ENCODE data around the gene STK11IP.
A peak's percentile ranks its signal among the peaks of the same experiment; 100 is the strongest.

STK11IP gene

DNA sequence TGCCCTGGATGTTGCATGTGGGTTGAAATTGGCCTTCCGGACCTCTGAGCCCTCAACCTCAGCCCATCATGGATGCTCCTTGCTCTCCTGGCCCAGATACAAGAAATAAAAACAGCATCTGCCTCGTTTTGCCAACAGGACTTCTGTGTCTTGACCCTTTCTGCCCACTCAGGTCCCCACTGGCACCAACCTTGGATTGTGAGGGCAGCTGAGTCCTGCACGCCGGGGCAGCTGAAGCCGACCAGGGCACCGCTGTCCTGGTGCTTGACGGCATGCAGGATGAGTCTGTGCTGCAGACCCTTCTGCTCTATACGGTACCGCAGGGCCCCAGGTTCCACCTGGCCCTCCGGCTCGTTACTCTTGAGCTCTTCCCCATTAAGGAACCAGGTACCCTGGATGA is 31.0 kb upstream of the STK11IP start:
- no peak for DNase-seq
- H3K27me3 ChIP-seq = no peaks in the 10 kb centered on the region
- peaks cover 46% of the 10 kb centered on the region for H3K36me3 ChIP-seq
- H3K4me1 ChIP-seq = peaks cover 7% of the 10 kb centered on the region
- TF ChIP-seq, protein P1, sequence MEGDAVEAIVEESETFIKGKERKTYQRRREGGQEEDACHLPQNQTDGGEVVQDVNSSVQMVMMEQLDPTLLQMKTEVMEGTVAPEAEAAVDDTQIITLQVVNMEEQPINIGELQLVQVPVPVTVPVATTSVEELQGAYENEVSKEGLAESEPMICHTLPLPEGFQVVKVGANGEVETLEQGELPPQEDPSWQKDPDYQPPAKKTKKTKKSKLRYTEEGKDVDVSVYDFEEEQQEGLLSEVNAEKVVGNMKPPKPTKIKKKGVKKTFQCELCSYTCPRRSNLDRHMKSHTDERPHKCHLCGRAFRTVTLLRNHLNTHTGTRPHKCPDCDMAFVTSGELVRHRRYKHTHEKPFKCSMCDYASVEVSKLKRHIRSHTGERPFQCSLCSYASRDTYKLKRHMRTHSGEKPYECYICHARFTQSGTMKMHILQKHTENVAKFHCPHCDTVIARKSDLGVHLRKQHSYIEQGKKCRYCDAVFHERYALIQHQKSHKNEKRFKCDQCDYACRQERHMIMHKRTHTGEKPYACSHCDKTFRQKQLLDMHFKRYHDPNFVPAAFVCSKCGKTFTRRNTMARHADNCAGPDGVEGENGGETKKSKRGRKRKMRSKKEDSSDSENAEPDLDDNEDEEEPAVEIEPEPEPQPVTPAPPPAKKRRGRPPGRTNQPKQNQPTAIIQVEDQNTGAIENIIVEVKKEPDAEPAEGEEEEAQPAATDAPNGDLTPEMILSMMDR (IDR thresholded peaks at IDR 0.05; ENCODE audit: low read depth, low read length) = no peak
- no peak overlapping the region for H3K4me3 ChIP-seq (ENCODE audit: low read depth, low read length)
- no peaks in the 10 kb centered on the region for H3K9me3 ChIP-seq

DNA sequence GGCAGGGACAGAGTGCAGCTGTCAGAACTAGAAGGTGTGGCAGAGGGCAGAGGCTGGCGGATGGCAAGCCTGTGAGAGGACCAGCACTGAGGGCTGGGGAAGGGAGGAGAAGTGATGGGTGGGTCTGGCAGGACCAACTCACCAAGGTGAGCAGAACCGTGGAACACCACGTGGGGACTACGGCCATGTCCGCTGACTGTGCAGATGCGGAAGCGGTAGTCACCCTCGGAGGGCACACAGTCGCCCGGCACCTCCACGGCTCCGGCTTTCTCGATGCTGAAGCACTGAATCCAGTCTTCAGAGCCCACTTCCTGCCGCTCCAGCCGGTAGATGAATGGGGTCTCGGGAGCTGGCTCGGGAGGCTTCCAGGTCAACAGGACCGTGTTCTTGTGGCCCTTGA is 30.5 kb upstream of the STK11IP start:
- H3K9me3 ChIP-seq = no peaks in the 10 kb centered on the region
- no peak overlapping the region for H3K4me3 ChIP-seq (ENCODE audit: low read depth, low read length)
- H3K4me1 ChIP-seq = peaks cover 11% of the 10 kb centered on the region
- TF ChIP-seq, protein P1 (IDR thresholded peaks at IDR 0.05; ENCODE audit: low read depth, low read length) = no peak
- no peaks in the 10 kb centered on the region for H3K27me3 ChIP-seq
- peaks cover 43% of the 10 kb centered on the region for H3K36me3 ChIP-seq
- no peak for DNase-seq

DNA sequence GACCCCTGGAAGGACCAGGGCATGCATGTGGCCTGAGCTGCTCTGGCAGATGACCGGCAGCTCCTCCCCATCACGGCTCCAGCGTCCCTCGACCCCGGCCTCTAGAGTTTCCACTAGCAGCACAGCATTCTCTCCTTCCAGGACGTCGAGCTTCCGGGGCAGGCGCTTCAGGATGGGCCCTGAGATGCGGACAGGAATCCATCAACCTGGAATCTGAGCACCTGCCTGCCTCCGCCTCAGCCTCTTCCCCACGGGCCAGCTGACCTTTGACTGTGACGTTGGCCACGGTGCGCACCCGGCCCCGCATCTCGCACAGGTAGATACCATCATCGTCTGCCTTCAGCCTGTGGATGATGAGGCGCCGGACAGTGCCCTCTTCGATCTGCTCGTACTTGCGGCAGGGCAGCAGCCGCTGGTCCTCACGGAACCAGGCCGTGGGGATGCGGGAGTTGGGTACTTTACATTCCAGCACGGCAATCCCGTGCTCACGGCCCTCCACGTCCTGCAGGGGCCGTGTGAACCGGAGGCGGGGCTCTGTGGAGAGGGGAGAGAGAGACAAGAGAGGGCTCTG is 29.8 kb upstream of the STK11IP start:
- TF ChIP-seq, protein P1 (IDR thresholded peaks at IDR 0.05; ENCODE audit: low read depth, low read length) = no peak
- no peak for DNase-seq
- Histone ChIP-seq H3K4me1 (peaks cover 15% of the 10 kb centered on the region), H3K27me3 (no peaks in the 10 kb centered on the region), H3K9me3 (no peaks in the 10 kb centered on the region), H3K4me3 (ENCODE audit: low read depth, low read length) (no peak overlapping the region), H3K36me3 (peaks cover 37% of the 10 kb centered on the region)

DNA sequence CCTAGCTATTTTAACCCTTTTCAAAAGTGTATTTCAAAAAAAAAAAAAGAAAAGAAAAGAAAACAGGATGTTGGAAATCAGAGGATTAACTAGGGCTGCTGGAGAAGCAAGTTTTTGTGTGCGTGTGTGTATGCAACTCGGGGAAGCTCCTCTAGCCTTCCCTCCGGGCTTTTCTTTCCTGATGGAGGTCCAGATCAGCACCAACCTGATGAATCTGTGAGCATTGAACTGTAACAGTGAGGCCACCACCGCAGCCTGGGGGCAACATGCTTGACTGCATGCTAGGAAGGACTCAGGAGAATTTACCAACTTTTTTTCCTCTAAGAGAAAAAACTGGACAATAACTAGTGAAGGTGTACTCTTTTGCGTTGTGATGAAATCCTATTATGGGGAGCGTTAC is 28.6 kb upstream of the STK11IP start:
- H3K4me3 ChIP-seq (ENCODE audit: low read depth, low read length) = peak overlapping the region; percentile 68; the same call in 1 of the 2 replicates

DNA sequence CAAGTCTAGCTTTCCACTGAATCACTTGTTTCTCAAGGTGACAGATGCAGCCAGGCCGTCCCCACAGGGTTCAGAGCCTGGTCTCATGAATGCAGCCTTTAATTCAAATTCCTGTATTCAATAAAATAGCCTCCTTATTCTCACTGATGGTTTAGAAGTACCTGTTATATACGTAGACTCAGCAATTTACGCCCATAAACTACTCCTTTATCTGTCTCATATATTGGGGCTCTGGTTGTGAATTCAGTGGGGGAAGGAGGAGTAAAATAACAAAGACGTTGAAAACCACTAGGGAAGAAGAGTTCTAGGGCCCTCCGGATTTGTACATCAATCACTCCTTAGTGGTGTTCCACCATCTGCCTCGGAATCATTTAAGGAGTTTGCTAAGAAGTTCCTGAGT is 28.0 kb upstream of the STK11IP start:
- Histone ChIP-seq H3K4me1 (peaks cover 15% of the 10 kb centered on the region), H3K27me3 (no peaks in the 10 kb centered on the region), H3K36me3 (peaks cover 24% of the 10 kb centered on the region), H3K9me3 (no peaks in the 10 kb centered on the region), H3K4me3 (ENCODE audit: low read depth, low read length) (peak overlapping the region; percentile 68)
- DNase-seq = no peak
- TF ChIP-seq, protein P1 (IDR thresholded peaks at IDR 0.05; ENCODE audit: low read depth, low read length) = no peak

More for the DNA sequence above, 28.6 kb upstream of the STK11IP start:
- no peaks in the 10 kb centered on the region for H3K27me3 ChIP-seq
- TF ChIP-seq, protein P1 (IDR thresholded peaks at IDR 0.05; ENCODE audit: low read depth, low read length) = no peak
- no peaks in the 10 kb centered on the region for H3K9me3 ChIP-seq
- DNase-seq = peak; percentile 59
- H3K4me1 ChIP-seq = peaks cover 15% of the 10 kb centered on the region
- peaks cover 30% of the 10 kb centered on the region for H3K36me3 ChIP-seq

DNA sequence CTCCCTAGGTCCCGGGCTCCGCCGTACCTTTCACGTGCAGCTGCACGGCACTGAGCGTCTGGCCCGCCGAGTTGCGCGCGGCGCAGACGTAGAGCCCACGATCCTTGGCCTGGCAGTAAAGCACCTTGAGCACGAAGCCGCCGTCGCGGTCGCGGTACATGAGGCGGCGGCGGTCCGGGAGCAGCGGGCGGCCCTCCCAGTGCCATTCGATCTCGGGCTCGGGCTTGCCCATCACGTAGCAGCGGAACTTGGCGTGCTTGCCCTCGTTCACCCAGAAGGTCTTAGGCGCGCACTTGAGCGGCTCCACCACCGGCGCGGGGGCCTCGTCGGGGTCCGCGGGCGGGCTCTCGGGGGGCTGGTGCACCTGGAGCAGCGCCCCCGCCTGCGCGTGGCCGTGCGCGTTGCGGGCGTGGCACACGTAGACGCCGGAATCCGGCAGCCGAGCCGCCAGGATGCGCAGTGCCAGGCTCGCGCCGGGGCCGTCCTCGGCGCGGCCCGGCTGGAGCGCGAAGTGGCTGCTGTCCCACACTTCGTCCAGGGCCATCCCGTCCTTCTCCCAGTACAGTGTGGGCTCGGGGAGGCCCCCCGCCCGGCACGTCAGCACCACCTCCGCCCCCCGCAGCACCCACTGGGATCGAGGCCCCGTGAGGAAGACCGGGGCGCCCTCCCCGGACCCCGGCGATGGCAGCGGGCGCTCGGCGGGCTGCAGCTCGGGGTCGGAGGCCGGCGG is 27.3 kb upstream of the STK11IP start:
- DNase-seq = no peak
- no peaks in the 10 kb centered on the region for H3K9me3 ChIP-seq
- peak overlapping the region; percentile 68 for H3K4me3 ChIP-seq (ENCODE audit: low read depth, low read length)
- H3K27me3 ChIP-seq = no peaks in the 10 kb centered on the region
- peaks cover 19% of the 10 kb centered on the region for H3K36me3 ChIP-seq
- peaks cover 15% of the 10 kb centered on the region for H3K4me1 ChIP-seq
- TF ChIP-seq, protein P1 (IDR thresholded peaks at IDR 0.05; ENCODE audit: low read depth, low read length) = no peak

Data from BE2C (cell line).